A549 (cell line): Measurements from ENCODE around the gene SUGP2.

Experiments used
- CEBPB ChIP-seq, 2 experiments: fragments of >200 bp in 1 of 2; sonication (Bioruptor Twin) in 1 of 2; formaldehyde crosslinking in 1 of 2; IDR thresholded peaks; 2 replicates each; pipeline ENCODE4 v1.6.1; 2012 to 2016
- HMGXB4 ChIP-seq: fragments of 250-450 bp; sonication (Bioruptor Pico); IDR thresholded peaks from 2 replicates; pipeline ENCODE4 v1.5.0; 2021; ENCODE audit warnings: mild to moderate bottlenecking, moderate library complexity, borderline replicate concordance
- POLR2A ChIP-seq: IDR thresholded peaks from 2 replicates; pipeline ENCODE4 v1.6.1; 2012; ENCODE audit warnings: mild to moderate bottlenecking, low read length
- POLR2AphosphoS2 ChIP-seq: conservative IDR thresholded peaks from 2 replicates; pipeline ENCODE4 v1.6.1; 2012; ENCODE audit warnings: low read length, improper control_type of control experiment, inconsistent platforms

GRCh38 chr19:18991006-18991405 lies 42.3 kb downstream of the SUGP2 start:
- TF ChIP-seq POLR2AphosphoS2: no peak
- no peak for TF ChIP-seq HMGXB4 (CRISPR knock-in tag)
- no peak for TF ChIP-seq CEBPB (IDR thresholded peaks at IDR 0.05)
- TF ChIP-seq POLR2A: no peak
